ENCODE results near the gene TBC1D9. TPM values are rescaled to one million over a fixed set of nuclear protein-coding genes. Genes with fewer than 3 reads are reported as not detected.

Gene TBC1D9
- total RNA-seq, 3 donors from 2014 or later: 28.3 to 195 (median 152) TPM

DNA sequence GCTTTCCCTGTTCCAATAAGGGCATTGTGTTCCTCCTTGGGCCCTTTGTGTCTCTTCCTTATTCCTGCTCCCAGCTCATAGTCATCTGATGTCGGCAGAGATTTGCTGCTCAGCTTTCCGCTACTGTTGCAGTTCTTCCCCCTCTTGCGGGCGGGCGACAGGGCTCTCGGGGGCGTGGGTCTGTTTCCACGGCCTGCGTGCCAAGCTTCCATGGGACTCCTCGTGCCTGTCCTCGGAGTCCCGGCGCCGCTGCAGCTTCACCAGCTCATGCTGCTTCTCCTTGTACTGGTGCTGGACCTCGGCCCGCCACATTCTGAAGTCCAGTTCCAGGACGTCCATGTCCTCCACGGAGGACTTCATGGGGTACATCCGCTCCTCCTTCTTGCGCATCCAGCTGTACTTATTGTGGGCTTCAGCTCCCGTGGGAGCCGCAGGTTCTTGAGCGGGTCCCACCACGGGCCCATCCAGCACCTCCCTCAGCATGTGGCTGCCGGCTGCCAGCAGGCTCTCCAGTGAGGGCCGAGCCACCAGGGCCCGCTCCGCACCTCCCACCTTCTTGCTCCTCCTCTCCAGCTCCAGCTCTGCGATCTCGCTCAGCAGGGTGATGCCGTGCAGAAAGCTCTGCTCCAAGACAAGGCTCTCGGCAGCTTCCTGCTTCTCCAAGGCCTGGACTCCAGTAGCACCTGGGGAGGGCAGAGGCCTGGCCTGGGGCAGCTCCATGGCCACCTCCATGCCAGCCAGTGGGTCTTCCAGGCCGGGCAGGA is 113.3 kb downstream of the TBC1D9 start:
- TF ChIP-seq POLR2AphosphoS5 (IDR thresholded peaks at IDR 0.05) (peak in 1 of 3 donors; percentile 17), POLR2A (IDR thresholded peaks at IDR 0.05) (no peak)

DNA sequence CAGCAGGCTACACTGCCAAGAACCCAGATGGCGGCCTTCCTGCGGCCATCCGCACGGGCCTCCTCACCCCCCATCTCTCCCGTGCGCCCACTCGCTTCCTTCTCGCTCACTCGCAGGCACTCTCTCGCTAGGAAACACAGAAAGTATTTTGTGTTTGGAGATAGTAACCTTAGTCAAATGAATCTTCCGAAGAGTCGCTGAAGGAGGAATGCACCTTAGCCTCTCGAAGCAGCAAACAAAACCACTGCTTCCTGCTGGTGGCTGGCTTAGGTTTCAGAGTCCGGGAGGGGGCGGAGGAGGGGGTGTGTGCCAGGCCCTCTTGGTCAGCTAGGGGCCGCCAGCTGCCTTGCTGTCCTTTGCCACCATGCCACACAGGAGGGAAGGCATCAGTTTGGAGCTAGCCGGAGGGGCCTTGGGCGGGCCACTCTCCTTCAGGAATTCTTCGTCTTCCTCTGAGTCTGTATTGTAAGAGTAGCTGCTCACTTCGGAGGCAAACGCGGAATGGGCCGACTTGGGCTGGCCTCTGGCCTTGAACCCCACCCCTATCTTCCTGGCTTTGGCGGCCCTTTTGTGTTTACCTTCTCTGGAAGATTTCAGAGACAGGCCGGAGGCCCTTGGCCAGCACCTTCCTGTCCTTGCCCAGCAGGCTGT is 114.3 kb downstream of the TBC1D9 start:
- no peaks in the 10 kb centered on the region for H3K4me1 ChIP-seq
- H3K27me3 ChIP-seq: no peaks in the 10 kb centered on the region
- TF ChIP-seq POLR2A (IDR thresholded peaks at IDR 0.05) (no peak), POLR2AphosphoS5 (IDR thresholded peaks at IDR 0.05) (peak in 1 of 3 donors; percentile 40)
- TF ChIP-seq, protein P1, sequence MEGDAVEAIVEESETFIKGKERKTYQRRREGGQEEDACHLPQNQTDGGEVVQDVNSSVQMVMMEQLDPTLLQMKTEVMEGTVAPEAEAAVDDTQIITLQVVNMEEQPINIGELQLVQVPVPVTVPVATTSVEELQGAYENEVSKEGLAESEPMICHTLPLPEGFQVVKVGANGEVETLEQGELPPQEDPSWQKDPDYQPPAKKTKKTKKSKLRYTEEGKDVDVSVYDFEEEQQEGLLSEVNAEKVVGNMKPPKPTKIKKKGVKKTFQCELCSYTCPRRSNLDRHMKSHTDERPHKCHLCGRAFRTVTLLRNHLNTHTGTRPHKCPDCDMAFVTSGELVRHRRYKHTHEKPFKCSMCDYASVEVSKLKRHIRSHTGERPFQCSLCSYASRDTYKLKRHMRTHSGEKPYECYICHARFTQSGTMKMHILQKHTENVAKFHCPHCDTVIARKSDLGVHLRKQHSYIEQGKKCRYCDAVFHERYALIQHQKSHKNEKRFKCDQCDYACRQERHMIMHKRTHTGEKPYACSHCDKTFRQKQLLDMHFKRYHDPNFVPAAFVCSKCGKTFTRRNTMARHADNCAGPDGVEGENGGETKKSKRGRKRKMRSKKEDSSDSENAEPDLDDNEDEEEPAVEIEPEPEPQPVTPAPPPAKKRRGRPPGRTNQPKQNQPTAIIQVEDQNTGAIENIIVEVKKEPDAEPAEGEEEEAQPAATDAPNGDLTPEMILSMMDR (IDR thresholded peaks at IDR 0.05): peak in 1 of 3 donors; percentile 40
- no peaks in the 10 kb centered on the region for H3K9me3 ChIP-seq
- peaks cover 6% of the 10 kb centered on the region for H3K36me3 ChIP-seq
- H3K27ac ChIP-seq: peak overlapping the region; percentile 89 to 95
- H3K4me3 ChIP-seq: peak overlapping the region in 2 of 3 donors; percentile 52 to 71
- intact Hi-C loops (cut with DNase I; ENCODE audit: low total_unique reads): no loop called here
- peak; percentile 80 to 84 for DNase-seq (ENCODE audit: low spot score in 2 of 2)

More for the DNA sequence above, 113.3 kb downstream of the TBC1D9 start:
- Histone ChIP-seq H3K4me1 (no peaks in the 10 kb centered on the region), H3K9me3 (no peaks in the 10 kb centered on the region), H3K27me3 (no peaks in the 10 kb centered on the region), H3K4me3 (peak overlapping the region in 1 of 3 donors; percentile 71), H3K27ac (peak overlapping the region; percentile 89 to 95), H3K36me3 (peaks cover 6% of the 10 kb centered on the region)
- intact Hi-C loops (cut with DNase I; ENCODE audit: low total_unique reads): no loop called here
- peak; percentile 26 to 65 for DNase-seq (ENCODE audit: low spot score in 2 of 2)

GRCh38 chr4:140641105-140641555 is 115.1 kb downstream of the TBC1D9 start:
- intact Hi-C loops (cut with DNase I; ENCODE audit: low total_unique reads): no loop called here
- TF ChIP-seq, protein P1 (IDR thresholded peaks at IDR 0.05): no peak
- TF ChIP-seq POLR2AphosphoS5 (IDR thresholded peaks at IDR 0.05) (no peak), POLR2A (IDR thresholded peaks at IDR 0.05) (no peak)
- H3K9me3 ChIP-seq: no peaks in the 10 kb centered on the region

GRCh38 chr4:140640150-140640748 is 115.9 kb downstream of the TBC1D9 start:
- no peak for DNase-seq (ENCODE audit: low spot score in 2 of 2)
- Histone ChIP-seq H3K27ac (no peak overlapping the region), H3K4me3 (no peak overlapping the region), H3K9me3 (no peaks in the 10 kb centered on the region), H3K27me3 (no peaks in the 10 kb centered on the region), H3K36me3 (peaks cover 6% of the 10 kb centered on the region), H3K4me1 (no peaks in the 10 kb centered on the region)
- TF ChIP-seq POLR2AphosphoS5 (IDR thresholded peaks at IDR 0.05): no peak
- TF ChIP-seq POLR2A (IDR thresholded peaks at IDR 0.05): no peak
- TF ChIP-seq, protein P1 (IDR thresholded peaks at IDR 0.05): no peak
- intact Hi-C loops (cut with DNase I; ENCODE audit: low total_unique reads): no loop called here

More at GRCh38 chr4:140641105-140641555, 115.1 kb downstream of the TBC1D9 start:
- H3K27ac ChIP-seq: peak overlapping the region; percentile 89 to 95
- H3K4me1 ChIP-seq: no peaks in the 10 kb centered on the region
- no peaks in the 10 kb centered on the region for H3K27me3 ChIP-seq
- H3K36me3 ChIP-seq: peaks cover 6% of the 10 kb centered on the region
- DNase-seq (ENCODE audit: low spot score in 2 of 2): no peak
- peak overlapping the region in 2 of 3 donors; percentile 52 to 71 for H3K4me3 ChIP-seq

DNA sequence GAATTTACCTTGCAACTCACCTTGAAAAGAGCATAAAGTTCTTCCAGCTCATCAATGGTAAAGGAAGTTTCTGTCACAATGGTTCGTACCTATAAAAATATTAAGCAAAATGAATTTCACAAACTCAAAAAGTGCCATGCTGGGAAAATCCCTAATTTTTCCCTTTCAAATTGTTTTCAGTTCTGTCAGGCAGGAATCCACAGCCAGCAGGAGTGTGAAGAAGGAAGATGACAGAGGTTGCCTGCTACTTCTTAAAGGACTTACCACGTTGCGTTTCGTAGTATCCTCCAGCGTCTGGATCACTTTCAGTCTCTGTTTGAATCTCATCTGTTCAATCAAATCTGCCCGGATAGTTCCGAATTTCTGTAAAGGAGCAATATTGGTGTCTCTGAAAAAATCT is 117.1 kb downstream of the TBC1D9 start:
- Histone ChIP-seq H3K4me1 (no peaks in the 10 kb centered on the region), H3K9me3 (no peaks in the 10 kb centered on the region), H3K4me3 (no peak overlapping the region), H3K27ac (no peak overlapping the region), H3K36me3 (no peaks in the 10 kb centered on the region), H3K27me3 (no peaks in the 10 kb centered on the region)
- TF ChIP-seq POLR2AphosphoS5 (IDR thresholded peaks at IDR 0.05): no peak
- TF ChIP-seq, protein P1 (IDR thresholded peaks at IDR 0.05): no peak
- no peak for TF ChIP-seq POLR2A (IDR thresholded peaks at IDR 0.05)
- DNase-seq (ENCODE audit: low spot score in 2 of 2): no peak
- intact Hi-C loops (cut with DNase I; ENCODE audit: low total_unique reads): loop anchor here (10.0 kb wide), 1 partner anchor 496 kb away; the partner anchor contains the start of gene RNF150
